ENCODE results near the gene L3MBTL4. TPM values are rescaled to one million over a fixed set of nuclear protein-coding genes. Genes with fewer than 3 reads are reported as not detected.

Gene L3MBTL4
- total RNA-seq, 2 donors from 2014 or later, result 0.27 to 5.3 TPM

- no peaks in the 10 kb centered on the region for H3K36me3 ChIP-seq
- ATAC-seq (ENCODE audit: insufficient number of reproducible peaks, low FRiP score, low read depth) (no peak), DNase-seq (ENCODE audit: low spot score) (no peak)
- H3K9me3 ChIP-seq, result no peaks in the 10 kb centered on the region
- no peak overlapping the region for H3K27ac ChIP-seq
- H3K4me3 ChIP-seq, result no peak overlapping the region
- no peaks in the 10 kb centered on the region for H3K27me3 ChIP-seq (replicated peaks; ENCODE audit: insufficient read depth)
- no peak for TF ChIP-seq CTCF (IDR thresholded peaks at IDR 0.05)
- H3K4me1 ChIP-seq (ENCODE audit: control insufficient read depth in 1 of 2, low read depth in 2 of 2), result no peaks in the 10 kb centered on the region
Measured at GRCh38 chr18:6069539-6069938, 345.2 kb downstream of the L3MBTL4 start.

- DNase-seq (ENCODE audit: low spot score), result no peak
- Histone ChIP-seq H3K9me3 (no peaks in the 10 kb centered on the region), H3K4me3 (no peak overlapping the region), H3K27me3 (replicated peaks; ENCODE audit: insufficient read depth) (no peaks in the 10 kb centered on the region), H3K4me1 (ENCODE audit: control insufficient read depth in 1 of 2, low read depth in 2 of 2) (no peaks in the 10 kb centered on the region), H3K27ac (no peak overlapping the region), H3K36me3 (no peaks in the 10 kb centered on the region)
- ATAC-seq (ENCODE audit: insufficient number of reproducible peaks, low FRiP score, low read depth), result no peak
- no peak for TF ChIP-seq CTCF (IDR thresholded peaks at IDR 0.05)
Measured at GRCh38 chr18:6069103-6069502, 345.6 kb downstream of the L3MBTL4 start.

- DNase-seq (ENCODE audit: low spot score), result no peak
- Histone ChIP-seq H3K9me3 (no peaks in the 10 kb centered on the region), H3K4me3 (no peak overlapping the region), H3K4me1 (ENCODE audit: control insufficient read depth in 1 of 2, low read depth in 2 of 2) (no peaks in the 10 kb centered on the region), H3K36me3 (no peaks in the 10 kb centered on the region), H3K27me3 (replicated peaks; ENCODE audit: insufficient read depth) (no peaks in the 10 kb centered on the region), H3K27ac (no peak overlapping the region)
- no peak for ATAC-seq (ENCODE audit: insufficient number of reproducible peaks, low FRiP score, low read depth)
- TF ChIP-seq CTCF (IDR thresholded peaks at IDR 0.05), result no peak
Measured at GRCh38 chr18:6060149-6060548, 354.6 kb downstream of the L3MBTL4 start.

GRCh38 chr18:6059551-6059950 lies 355.2 kb downstream of the L3MBTL4 start:
- Histone ChIP-seq H3K4me3 (no peak overlapping the region), H3K9me3 (no peaks in the 10 kb centered on the region), H3K4me1 (ENCODE audit: control insufficient read depth in 1 of 2, low read depth in 2 of 2) (no peaks in the 10 kb centered on the region), H3K36me3 (no peaks in the 10 kb centered on the region), H3K27me3 (replicated peaks; ENCODE audit: insufficient read depth) (no peaks in the 10 kb centered on the region), H3K27ac (no peak overlapping the region)
- DNase-seq (ENCODE audit: low spot score), result no peak
- no peak for ATAC-seq (ENCODE audit: insufficient number of reproducible peaks, low FRiP score, low read depth)
- TF ChIP-seq CTCF (IDR thresholded peaks at IDR 0.05), result no peak

- DNase-seq (ENCODE audit: low spot score) (no peak), ATAC-seq (ENCODE audit: insufficient number of reproducible peaks, low FRiP score, low read depth) (no peak)
- H3K9me3 ChIP-seq, result no peaks in the 10 kb centered on the region
- H3K27ac ChIP-seq, result no peak overlapping the region
- H3K4me3 ChIP-seq, result no peak overlapping the region
- no peak for TF ChIP-seq CTCF (IDR thresholded peaks at IDR 0.05)
- H3K36me3 ChIP-seq, result no peaks in the 10 kb centered on the region
- no peaks in the 10 kb centered on the region for H3K27me3 ChIP-seq (replicated peaks; ENCODE audit: insufficient read depth)
- H3K4me1 ChIP-seq (ENCODE audit: control insufficient read depth in 1 of 2, low read depth in 2 of 2), result no peaks in the 10 kb centered on the region
Measured at GRCh38 chr18:6058941-6059340, 355.8 kb downstream of the L3MBTL4 start.
